SK-N-SH (cell line): ENCODE measurements around the gene EYA2. TPM values are rescaled to one million over a fixed set of nuclear protein-coding genes. Genes with fewer than 3 reads are reported as not detected.

Experiments used
- CTCF ChIA-PET: fragments of 300-600, 350-600 bp; formaldehyde crosslinking; extraction: SDS; loops from one replicate; lab custom pipeline; 2021; lab: Yijun Ruan, JAX
- POLR2A ChIA-PET: fragments of 350-600 bp; sonication (Branson Sonifier 250); formaldehyde crosslinking; extraction: SDS; loops from one replicate; lab custom pipeline; 2020; ENCODE audit warnings: antibody characterized with exemption, inconsistent platforms; lab: Yijun Ruan, JAX
- DNase-seq: peaks from one replicate; pipeline ENCODE4 v3.0.0; 2012
- H2AFZ ChIP-seq: fragments of 200-600 bp; sonication (generic); 2 replicates; pipeline ENCODE4 v1.8.1; 2016; ENCODE audit warnings: antibody characterized with exemption, mild to moderate bottlenecking, low read depth
- H3F3A ChIP-seq: fragments of 200-600 bp; sonication (generic); replicated peaks from 2 replicates; pipeline ENCODE3; 2016; ENCODE audit warnings: antibody characterized with exemption, mild to moderate bottlenecking; ENCODE audit not compliant: insufficient read depth
- H3K27ac ChIP-seq, 2 experiments: fragments of 200-500 bp in 1 of 2; fragments of 200-600 bp in 1 of 2; sonication (Bioruptor generic) in 1 of 2; sonication (generic), shearing (Covaris generic) in 1 of 2; 2 replicates each; pipeline versions ENCODE4 v1.5.1 to v1.6.1; 2014 to 2016; ENCODE audit warnings: low read depth in 2 of 2, inconsistent platforms in 1 of 2, low read length in 1 of 2, mild to moderate bottlenecking in 1 of 2, mixed read lengths in 1 of 2
- H3K27me3 ChIP-seq: fragments of 200-600 bp; sonication (generic), shearing (Covaris generic); 2 replicates; pipeline ENCODE4 v1.6.1; 2016; ENCODE audit warnings: mixed run types; ENCODE audit not compliant: insufficient read depth
- H3K36me3 ChIP-seq, 2 experiments: fragments of 200-500 bp in 1 of 2; fragments of 200-600 bp in 1 of 2; sonication (Bioruptor generic) in 1 of 2; sonication (generic) in 1 of 2; replicated peaks in 1 of 2; 2 replicates each; pipeline versions ENCODE3 to v1.5.1; 2014 to 2016; ENCODE audit warnings: low read length in 1 of 2, mild to moderate bottlenecking in 1 of 2; ENCODE audit not compliant: insufficient read depth in 2 of 2, control insufficient read depth in 1 of 2
- H3K4me1 ChIP-seq, 2 experiments: fragments of 200-500 bp in 1 of 2; fragments of 200-600 bp in 1 of 2; sonication (Bioruptor generic) in 1 of 2; sonication (generic), shearing (Covaris generic) in 1 of 2; 2 replicates each; pipeline versions ENCODE4 v1.5.1 to v1.6.1; 2014 to 2016; ENCODE audit warnings: low read depth in 1 of 2, low read length in 1 of 2, mixed run types in 1 of 2; ENCODE audit not compliant: insufficient read depth in 2 of 2, control insufficient read depth in 1 of 2
- H3K4me2 ChIP-seq: fragments of 200-600 bp; sonication (generic), shearing (Covaris generic); 2 replicates; pipeline ENCODE4 v1.6.1; 2017; ENCODE audit warnings: mixed run types
- H3K4me3 ChIP-seq, 2 experiments: fragments of 200-500 bp in 1 of 2; fragments of 200-600 bp in 1 of 2; sonication (Bioruptor generic) in 1 of 2; sonication (generic), shearing (Covaris generic) in 1 of 2; 2 replicates each; pipeline versions ENCODE4 v1.5.1 to v1.8.1; 2014 to 2016; ENCODE audit warnings: low read depth in 2 of 2, inconsistent platforms in 1 of 2, low read length in 1 of 2, mild to moderate bottlenecking in 1 of 2, mixed read lengths in 1 of 2, moderate library complexity in 1 of 2
- H3K79me2 ChIP-seq: fragments of 200-600 bp; sonication (generic); 2 replicates; pipeline ENCODE4 v1.8.1; 2017; ENCODE audit warnings: mild to moderate bottlenecking; ENCODE audit not compliant: insufficient read depth
- H3K9ac ChIP-seq: fragments of 200-600 bp; sonication (generic); 2 replicates; pipeline ENCODE4 v1.6.1; 2017; ENCODE audit warnings: mixed run types
- H3K9me2 ChIP-seq: fragments of 200-600 bp; sonication (generic); 2 replicates; pipeline ENCODE4 v1.6.1; 2017; ENCODE audit warnings: mixed run types
- H3K9me3 ChIP-seq: fragments of 200-600 bp; sonication (generic); 2 replicates; pipeline ENCODE4 v1.6.1; 2017; ENCODE audit warnings: mixed run types, mild to moderate bottlenecking, moderate library complexity
- H4K20me1 ChIP-seq: fragments of 200-600 bp; sonication (generic); 2 replicates; pipeline ENCODE4 v1.6.1; 2017; ENCODE audit warnings: mild to moderate bottlenecking, mixed run types; ENCODE audit not compliant: insufficient read depth
- CHD2 ChIP-seq: fragments of 150-350 bp; IDR thresholded peaks from 2 replicates; pipeline ENCODE4 v1.6.1; 2018; ENCODE audit warnings: low read length; ENCODE audit not compliant: partially characterized antibody
- ELF1 ChIP-seq: IDR thresholded peaks from 2 replicates; pipeline ENCODE4 v1.4.0; 2012
- EZH2phosphoT487 ChIP-seq: fragments of 200-600 bp; sonication (generic); IDR thresholded peaks from 2 replicates; pipeline ENCODE4 v1.6.1; 2017; ENCODE audit warnings: low read depth, mixed run types, mild to moderate bottlenecking, antibody characterized with exemption, moderate library complexity, borderline replicate concordance
- FOSL2 ChIP-seq: IDR thresholded peaks from 2 replicates; pipeline ENCODE4 v1.4.0; 2012; ENCODE audit warnings: low read depth, mild to moderate bottlenecking, moderate library complexity, borderline replicate concordance
- FOXJ3 ChIP-seq: sonication (generic); formaldehyde crosslinking; IDR thresholded peaks from 2 replicates; pipeline ENCODE4 v1.5.1; 2020; ENCODE audit warnings: mild to moderate bottlenecking, missing genetic modification reagents
- FOXM1 ChIP-seq: IDR thresholded peaks from 2 replicates; pipeline ENCODE4 v1.4.0; 2012; ENCODE audit warnings: low read depth, mild to moderate bottlenecking
- JUND ChIP-seq: IDR thresholded peaks from 2 replicates; pipeline ENCODE4 v1.4.0; 2012
- MXI1 ChIP-seq: IDR thresholded peaks from 2 replicates; pipeline ENCODE4 v1.6.1; 2012; ENCODE audit warnings: mild to moderate bottlenecking, low read depth, low read length, improper control_type of control experiment
- NRF1 ChIP-seq: IDR thresholded peaks from 2 replicates; pipeline ENCODE4 v1.6.1; 2012; ENCODE audit warnings: low read depth, mild to moderate bottlenecking, low read length
- POLR2AphosphoS5 ChIP-seq: IDR thresholded peaks from 2 replicates; pipeline ENCODE4 v1.6.1; 2012; ENCODE audit warnings: low read depth, low read length
- SIN3A ChIP-seq: IDR thresholded peaks from 2 replicates; pipeline ENCODE4 v1.6.1; 2012; ENCODE audit warnings: low read depth, mild to moderate bottlenecking, low read length, moderate library complexity, borderline replicate concordance
- TCF12 ChIP-seq: IDR thresholded peaks from 2 replicates; pipeline ENCODE4 v1.4.0; 2012
- YY1 ChIP-seq: IDR thresholded peaks from 2 replicates; pipeline ENCODE4 v1.4.0; 2012; ENCODE audit warnings: low read depth, mild to moderate bottlenecking
- WGBS: methylation state at CpG from one replicate; pipeline ENCODE4 v1.1.6; 2017; ENCODE audit warnings: low lambda C conversion rate; 5-methylcytosine and 5-hydroxymethylcytosine counted together
- polyA plus RNA-seq, 3 experiments: library from polyadenylated mRNA; depleted of rRNA; stranded (reverse); fragments of >200 nt; gene quantifications; 2 replicates each; pipeline ENCODE4 v1.2.3, GENCODE V29; 2012
- TF ChIP-seq, protein P1 (sequence below): IDR thresholded peaks from 2 replicates; pipeline ENCODE4; 2012
- TF ChIP-seq, protein P2 (sequence below): IDR thresholded peaks from 2 replicates; pipeline ENCODE4 v1.6.1; 2012; ENCODE audit warnings: mild to moderate bottlenecking, low read depth, low read length, moderate library complexity
- TF ChIP-seq, protein P3 (sequence below): IDR thresholded peaks from 2 replicates; pipeline ENCODE4 v1.4.0; 2012; ENCODE audit warnings: low read depth, borderline replicate concordance
- TF ChIP-seq, protein P4 (sequence below): fragments of 150-350 bp; IDR thresholded peaks from 2 replicates; pipeline ENCODE4 v1.6.1; 2017; ENCODE audit warnings: antibody characterized with exemption, low read length, low read depth, borderline replicate concordance
- TF ChIP-seq, protein P5 (sequence below): fragments of 150-350 bp; IDR thresholded peaks from 2 replicates; pipeline ENCODE4 v1.6.1; 2016; ENCODE audit warnings: mild to moderate bottlenecking, low read depth, low read length
- TF ChIP-seq, protein P6 (sequence below): IDR thresholded peaks from 2 replicates; pipeline ENCODE4 v1.4.0; 2012; ENCODE audit warnings: low read depth
- TF ChIP-seq, protein P7 (sequence below): IDR thresholded peaks from 2 replicates; pipeline ENCODE4 v1.4.0; 2012; ENCODE audit warnings: low read depth, borderline replicate concordance

The EYA2 gene
- polyA plus RNA-seq, 1 of the 3 experiments (the other 2 are of a cell fraction), result 0.05 TPM

DNA sequence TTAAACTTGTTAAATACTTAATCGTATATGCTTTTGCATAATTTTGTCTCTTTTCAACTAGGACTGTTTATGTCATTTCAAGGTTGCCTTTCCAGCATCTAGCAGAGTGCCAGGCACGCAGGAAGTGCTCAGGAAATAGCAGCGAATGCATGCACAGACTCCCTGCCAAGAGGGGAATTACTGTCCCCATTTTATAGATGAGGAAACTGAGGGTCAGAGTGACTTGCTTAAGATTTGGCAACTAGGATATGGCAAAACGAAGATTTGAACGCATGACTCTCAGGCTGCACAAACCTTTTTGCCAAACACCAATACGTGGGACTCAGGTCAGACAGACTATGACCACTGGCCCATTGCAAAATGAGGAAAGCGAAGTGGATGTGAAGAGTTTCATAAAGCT is 22.5 kb downstream of the EYA2 start:
- CTCF ChIA-PET, result no interaction called here

More for the DNA sequence above, 22.5 kb downstream of the EYA2 start:
- Histone ChIP-seq H3K9me2 (no peaks in the 10 kb centered on the region), H2AFZ (no peak overlapping the region), H3K27ac (no peak overlapping the region), H3K27me3 (no peaks in the 10 kb centered on the region), H4K20me1 (no peaks in the 10 kb centered on the region), H3K9me3 (no peaks in the 10 kb centered on the region), H3K4me1 (no peaks in the 10 kb centered on the region), H3K4me2 (no peak overlapping the region), H3K36me3 (no peaks in the 10 kb centered on the region), H3K4me3 (no peak overlapping the region), H3K9ac (no peak overlapping the region), H3F3A (no peaks in the 10 kb centered on the region), H3K79me2 (no peaks in the 10 kb centered on the region)
- TF ChIP-seq, protein P1, sequence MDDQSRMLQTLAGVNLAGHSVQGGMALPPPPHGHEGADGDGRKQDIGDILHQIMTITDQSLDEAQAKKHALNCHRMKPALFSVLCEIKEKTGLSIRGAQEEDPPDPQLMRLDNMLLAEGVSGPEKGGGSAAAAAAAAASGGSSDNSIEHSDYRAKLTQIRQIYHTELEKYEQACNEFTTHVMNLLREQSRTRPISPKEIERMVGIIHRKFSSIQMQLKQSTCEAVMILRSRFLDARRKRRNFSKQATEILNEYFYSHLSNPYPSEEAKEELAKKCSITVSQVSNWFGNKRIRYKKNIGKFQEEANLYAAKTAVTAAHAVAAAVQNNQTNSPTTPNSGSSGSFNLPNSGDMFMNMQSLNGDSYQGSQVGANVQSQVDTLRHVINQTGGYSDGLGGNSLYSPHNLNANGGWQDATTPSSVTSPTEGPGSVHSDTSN, result no peak
- TF ChIP-seq, protein P2, sequence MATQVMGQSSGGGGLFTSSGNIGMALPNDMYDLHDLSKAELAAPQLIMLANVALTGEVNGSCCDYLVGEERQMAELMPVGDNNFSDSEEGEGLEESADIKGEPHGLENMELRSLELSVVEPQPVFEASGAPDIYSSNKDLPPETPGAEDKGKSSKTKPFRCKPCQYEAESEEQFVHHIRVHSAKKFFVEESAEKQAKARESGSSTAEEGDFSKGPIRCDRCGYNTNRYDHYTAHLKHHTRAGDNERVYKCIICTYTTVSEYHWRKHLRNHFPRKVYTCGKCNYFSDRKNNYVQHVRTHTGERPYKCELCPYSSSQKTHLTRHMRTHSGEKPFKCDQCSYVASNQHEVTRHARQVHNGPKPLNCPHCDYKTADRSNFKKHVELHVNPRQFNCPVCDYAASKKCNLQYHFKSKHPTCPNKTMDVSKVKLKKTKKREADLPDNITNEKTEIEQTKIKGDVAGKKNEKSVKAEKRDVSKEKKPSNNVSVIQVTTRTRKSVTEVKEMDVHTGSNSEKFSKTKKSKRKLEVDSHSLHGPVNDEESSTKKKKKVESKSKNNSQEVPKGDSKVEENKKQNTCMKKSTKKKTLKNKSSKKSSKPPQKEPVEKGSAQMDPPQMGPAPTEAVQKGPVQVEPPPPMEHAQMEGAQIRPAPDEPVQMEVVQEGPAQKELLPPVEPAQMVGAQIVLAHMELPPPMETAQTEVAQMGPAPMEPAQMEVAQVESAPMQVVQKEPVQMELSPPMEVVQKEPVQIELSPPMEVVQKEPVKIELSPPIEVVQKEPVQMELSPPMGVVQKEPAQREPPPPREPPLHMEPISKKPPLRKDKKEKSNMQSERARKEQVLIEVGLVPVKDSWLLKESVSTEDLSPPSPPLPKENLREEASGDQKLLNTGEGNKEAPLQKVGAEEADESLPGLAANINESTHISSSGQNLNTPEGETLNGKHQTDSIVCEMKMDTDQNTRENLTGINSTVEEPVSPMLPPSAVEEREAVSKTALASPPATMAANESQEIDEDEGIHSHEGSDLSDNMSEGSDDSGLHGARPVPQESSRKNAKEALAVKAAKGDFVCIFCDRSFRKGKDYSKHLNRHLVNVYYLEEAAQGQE, result no peak
- TF ChIP-seq CHD2, result no peak
- TF ChIP-seq FOXJ3 (CRISPR knock-in tag), result no peak
- no peak for TF ChIP-seq MXI1
- TF ChIP-seq JUND, result no peak
- TF ChIP-seq ELF1, result no peak
- TF ChIP-seq, protein P3, sequence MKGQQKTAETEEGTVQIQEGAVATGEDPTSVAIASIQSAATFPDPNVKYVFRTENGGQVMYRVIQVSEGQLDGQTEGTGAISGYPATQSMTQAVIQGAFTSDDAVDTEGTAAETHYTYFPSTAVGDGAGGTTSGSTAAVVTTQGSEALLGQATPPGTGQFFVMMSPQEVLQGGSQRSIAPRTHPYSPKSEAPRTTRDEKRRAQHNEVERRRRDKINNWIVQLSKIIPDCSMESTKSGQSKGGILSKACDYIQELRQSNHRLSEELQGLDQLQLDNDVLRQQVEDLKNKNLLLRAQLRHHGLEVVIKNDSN, result no peak
- TF ChIP-seq SIN3A, result no peak
- no peak for TF ChIP-seq EZH2phosphoT487
- TF ChIP-seq, protein P4, sequence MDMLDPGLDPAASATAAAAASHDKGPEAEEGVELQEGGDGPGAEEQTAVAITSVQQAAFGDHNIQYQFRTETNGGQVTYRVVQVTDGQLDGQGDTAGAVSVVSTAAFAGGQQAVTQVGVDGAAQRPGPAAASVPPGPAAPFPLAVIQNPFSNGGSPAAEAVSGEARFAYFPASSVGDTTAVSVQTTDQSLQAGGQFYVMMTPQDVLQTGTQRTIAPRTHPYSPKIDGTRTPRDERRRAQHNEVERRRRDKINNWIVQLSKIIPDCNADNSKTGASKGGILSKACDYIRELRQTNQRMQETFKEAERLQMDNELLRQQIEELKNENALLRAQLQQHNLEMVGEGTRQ, result no peak
- TF ChIP-seq, protein P5, sequence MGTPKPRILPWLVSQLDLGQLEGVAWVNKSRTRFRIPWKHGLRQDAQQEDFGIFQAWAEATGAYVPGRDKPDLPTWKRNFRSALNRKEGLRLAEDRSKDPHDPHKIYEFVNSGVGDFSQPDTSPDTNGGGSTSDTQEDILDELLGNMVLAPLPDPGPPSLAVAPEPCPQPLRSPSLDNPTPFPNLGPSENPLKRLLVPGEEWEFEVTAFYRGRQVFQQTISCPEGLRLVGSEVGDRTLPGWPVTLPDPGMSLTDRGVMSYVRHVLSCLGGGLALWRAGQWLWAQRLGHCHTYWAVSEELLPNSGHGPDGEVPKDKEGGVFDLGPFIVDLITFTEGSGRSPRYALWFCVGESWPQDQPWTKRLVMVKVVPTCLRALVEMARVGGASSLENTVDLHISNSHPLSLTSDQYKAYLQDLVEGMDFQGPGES, result no peak
- TF ChIP-seq YY1, result no peak
- TF ChIP-seq, protein P6, sequence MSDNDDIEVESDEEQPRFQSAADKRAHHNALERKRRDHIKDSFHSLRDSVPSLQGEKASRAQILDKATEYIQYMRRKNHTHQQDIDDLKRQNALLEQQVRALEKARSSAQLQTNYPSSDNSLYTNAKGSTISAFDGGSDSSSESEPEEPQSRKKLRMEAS, result no peak
- TF ChIP-seq POLR2AphosphoS5, result no peak
- TF ChIP-seq TCF12, result no peak
- TF ChIP-seq NRF1, result no peak
- no peak for TF ChIP-seq FOXM1
- no peak for TF ChIP-seq FOSL2
- TF ChIP-seq, protein P7, sequence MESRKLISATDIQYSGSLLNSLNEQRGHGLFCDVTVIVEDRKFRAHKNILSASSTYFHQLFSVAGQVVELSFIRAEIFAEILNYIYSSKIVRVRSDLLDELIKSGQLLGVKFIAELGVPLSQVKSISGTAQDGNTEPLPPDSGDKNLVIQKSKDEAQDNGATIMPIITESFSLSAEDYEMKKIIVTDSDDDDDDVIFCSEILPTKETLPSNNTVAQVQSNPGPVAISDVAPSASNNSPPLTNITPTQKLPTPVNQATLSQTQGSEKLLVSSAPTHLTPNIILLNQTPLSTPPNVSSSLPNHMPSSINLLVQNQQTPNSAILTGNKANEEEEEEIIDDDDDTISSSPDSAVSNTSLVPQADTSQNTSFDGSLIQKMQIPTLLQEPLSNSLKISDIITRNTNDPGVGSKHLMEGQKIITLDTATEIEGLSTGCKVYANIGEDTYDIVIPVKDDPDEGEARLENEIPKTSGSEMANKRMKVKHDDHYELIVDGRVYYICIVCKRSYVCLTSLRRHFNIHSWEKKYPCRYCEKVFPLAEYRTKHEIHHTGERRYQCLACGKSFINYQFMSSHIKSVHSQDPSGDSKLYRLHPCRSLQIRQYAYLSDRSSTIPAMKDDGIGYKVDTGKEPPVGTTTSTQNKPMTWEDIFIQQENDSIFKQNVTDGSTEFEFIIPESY, result no peak
- no peak for DNase-seq
- WGBS, result 57% methylated on average over 7 of the region's 7 CpGs
- POLR2A ChIA-PET, result no interaction called here
